ENCODE data around the gene HOXB3.

The HOXB3 gene

GRCh38 chr17:48571024-48571818 lies 18.8 kb downstream of the HOXB3 start:
- no peak for TF ChIP-seq CTCF (conservative IDR thresholded peaks at IDR 0.05)
- no peak overlapping the region for H3K27ac ChIP-seq

GRCh38 chr17:48570325-48571023 lies 19.6 kb downstream of the HOXB3 start:
- no peak overlapping the region for H3K27ac ChIP-seq
- no peak for TF ChIP-seq CTCF (conservative IDR thresholded peaks at IDR 0.05)

GRCh38 chr17:48569674-48570324 lies 20.2 kb downstream of the HOXB3 start:
- no peak overlapping the region for H3K27ac ChIP-seq
- TF ChIP-seq CTCF (conservative IDR thresholded peaks at IDR 0.05): no peak

- TF ChIP-seq CTCF (conservative IDR thresholded peaks at IDR 0.05): no peak
These were observed 20.8 kb downstream of the HOXB3 start for GRCh38 chr17:48569240-48569582.

GRCh38 chr17:48568499-48569239 lies 21.4 kb downstream of the HOXB3 start:
- no peak for TF ChIP-seq CTCF (conservative IDR thresholded peaks at IDR 0.05)
- H3K27ac ChIP-seq: no peak overlapping the region

More at GRCh38 chr17:48569240-48569582, 20.8 kb downstream of the HOXB3 start:
- H3K27ac ChIP-seq: no peak overlapping the region

- TF ChIP-seq CTCF (conservative IDR thresholded peaks at IDR 0.05): no peak
- H3K27ac ChIP-seq: no peak overlapping the region
These were observed 22.2 kb downstream of the HOXB3 start for GRCh38 chr17:48567646-48568354.

All from VCaP (cell line).